Measurements from ENCODE around the gene OLFM1.
"Not testable (repeated sequence)": the region's sequence is repeated elsewhere in the genome, so short reads cannot be mapped to it uniquely, and the experiment has no call there.

OLFM1 gene

DNA sequence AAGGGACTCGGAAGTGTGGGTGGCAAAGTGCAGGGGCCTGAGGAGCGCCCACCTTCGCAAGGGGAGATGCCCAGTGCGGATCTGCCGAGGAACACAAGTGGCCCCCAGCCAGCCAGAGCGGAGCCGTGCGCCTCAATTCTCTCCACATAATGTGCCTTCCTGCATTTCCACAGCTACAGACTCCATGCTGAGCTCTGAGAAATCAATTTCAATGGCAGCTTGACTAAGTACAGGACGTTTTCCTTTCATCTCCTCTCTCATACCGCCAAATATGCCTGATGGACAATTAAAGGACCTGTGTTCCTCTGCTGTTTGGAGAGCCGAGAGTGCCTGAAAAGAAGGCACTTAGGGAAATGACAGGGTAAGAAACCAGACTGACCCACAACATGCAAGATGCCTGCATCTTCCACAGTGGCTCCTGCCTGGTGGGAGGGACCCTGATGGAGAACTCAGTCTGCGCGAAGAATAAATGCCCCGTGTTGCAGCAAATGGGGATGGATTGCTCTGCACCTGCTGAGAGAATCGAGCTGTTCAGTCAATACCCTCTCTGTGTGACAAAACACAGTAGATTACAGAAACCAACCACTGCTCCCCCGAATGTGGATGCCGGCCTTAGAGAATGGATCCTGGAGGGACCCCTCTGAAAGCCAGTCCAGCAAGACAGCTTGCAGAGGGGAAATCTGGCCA lies 38.6 kb upstream of the OLFM1 start:
- H3K27ac Mint-ChIP-seq = no peak overlapping the region
- no peak overlapping the region for H3K4me3 Mint-ChIP-seq
- ATAC-seq (replicated peaks) (no peak), DNase-seq (no peak)
- H3K36me3 Mint-ChIP-seq (ENCODE audit: insufficient read depth) = no peaks in the 10 kb centered on the region
- no peaks in the 10 kb centered on the region for H3K4me1 Mint-ChIP-seq (ENCODE audit: low read depth in 2 of 2)
- H3K27me3 Mint-ChIP-seq = peaks cover 58 to 82% of the 10 kb centered on the region in 2 donors
- H3K9me3 Mint-ChIP-seq = no peaks in the 10 kb centered on the region

DNA sequence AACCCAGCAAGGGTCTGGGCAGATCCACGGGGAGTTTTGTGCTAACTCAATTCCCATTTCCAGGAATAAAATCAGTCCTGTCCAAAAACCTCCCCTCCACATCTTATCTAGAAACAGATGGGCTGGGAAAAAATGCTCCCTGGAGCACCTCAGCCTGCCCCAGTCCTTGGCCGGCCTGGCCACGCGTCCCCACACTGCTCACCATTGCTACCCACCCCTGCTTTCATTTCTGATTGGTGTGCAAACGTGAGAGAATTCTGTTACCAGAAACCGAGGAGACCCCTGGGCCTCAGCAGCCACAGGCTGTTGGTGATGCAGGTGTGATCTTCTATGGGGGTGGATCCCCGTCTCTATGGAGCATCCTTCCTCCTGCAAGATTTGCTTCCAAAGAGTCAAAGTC lies 38.0 kb upstream of the OLFM1 start:
- H3K9me3 Mint-ChIP-seq = no peaks in the 10 kb centered on the region
- no peaks in the 10 kb centered on the region for H3K4me1 Mint-ChIP-seq (ENCODE audit: low read depth in 2 of 2)
- H3K27me3 Mint-ChIP-seq = peaks cover 60 to 82% of the 10 kb centered on the region in 2 donors
- H3K36me3 Mint-ChIP-seq (ENCODE audit: insufficient read depth) = no peaks in the 10 kb centered on the region
- no peak for ATAC-seq (replicated peaks)
- no peak for DNase-seq
- H3K4me3 Mint-ChIP-seq = no peak overlapping the region
- H3K27ac Mint-ChIP-seq = no peak overlapping the region

DNA sequence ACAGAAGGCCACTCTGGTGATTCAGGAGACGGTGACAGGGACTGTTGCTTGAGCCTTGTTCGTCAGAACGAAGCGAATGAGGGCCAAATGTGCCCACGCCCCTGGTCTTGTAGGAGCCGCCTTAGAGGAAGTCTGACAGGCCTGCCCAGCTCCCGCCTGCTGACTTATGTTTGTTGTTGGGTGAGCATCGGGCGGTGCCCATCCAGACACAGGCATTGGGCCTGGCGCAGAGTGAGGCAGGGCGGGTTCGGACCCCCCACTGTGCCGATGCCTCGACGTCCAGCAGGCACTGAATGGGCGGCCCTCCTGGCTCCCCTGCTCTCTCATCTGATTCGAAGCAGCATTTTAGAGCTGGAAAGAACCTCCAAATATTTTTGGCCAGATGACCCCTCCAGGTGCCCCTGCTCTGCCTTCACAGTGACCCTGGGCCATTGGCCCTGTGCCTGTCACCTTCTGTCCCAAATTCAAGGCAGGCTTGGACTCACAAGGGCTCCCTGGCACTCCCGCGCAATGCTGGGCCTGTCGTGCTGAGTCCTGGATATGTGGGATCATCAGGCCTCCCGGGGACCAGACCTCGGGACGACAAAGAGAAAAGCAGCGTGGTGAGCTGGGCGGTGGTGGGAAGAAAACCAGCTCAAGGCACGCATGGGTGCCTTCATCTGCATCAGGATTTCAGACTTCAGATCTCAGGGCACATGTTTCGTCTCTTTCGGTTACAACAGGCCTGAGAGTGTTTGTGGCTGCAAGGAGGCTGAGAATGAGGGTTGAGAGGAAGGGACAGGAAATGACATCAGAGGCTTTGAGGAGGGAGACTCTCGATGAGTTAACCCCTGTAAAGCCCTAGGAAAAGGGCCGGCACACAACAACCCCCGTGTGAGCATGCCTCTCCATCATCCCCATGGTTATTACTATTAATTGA lies 37.1 kb upstream of the OLFM1 start:
- DNase-seq = no peak
- H3K27me3 Mint-ChIP-seq = peaks cover 59 to 82% of the 10 kb centered on the region in 2 donors
- ATAC-seq (replicated peaks) = no peak
- no peak overlapping the region for H3K27ac Mint-ChIP-seq
- H3K4me3 Mint-ChIP-seq = no peak overlapping the region
- H3K4me1 Mint-ChIP-seq (ENCODE audit: low read depth in 2 of 2) = no peaks in the 10 kb centered on the region
- no peaks in the 10 kb centered on the region for H3K36me3 Mint-ChIP-seq (ENCODE audit: insufficient read depth)
- no peaks in the 10 kb centered on the region for H3K9me3 Mint-ChIP-seq

DNA sequence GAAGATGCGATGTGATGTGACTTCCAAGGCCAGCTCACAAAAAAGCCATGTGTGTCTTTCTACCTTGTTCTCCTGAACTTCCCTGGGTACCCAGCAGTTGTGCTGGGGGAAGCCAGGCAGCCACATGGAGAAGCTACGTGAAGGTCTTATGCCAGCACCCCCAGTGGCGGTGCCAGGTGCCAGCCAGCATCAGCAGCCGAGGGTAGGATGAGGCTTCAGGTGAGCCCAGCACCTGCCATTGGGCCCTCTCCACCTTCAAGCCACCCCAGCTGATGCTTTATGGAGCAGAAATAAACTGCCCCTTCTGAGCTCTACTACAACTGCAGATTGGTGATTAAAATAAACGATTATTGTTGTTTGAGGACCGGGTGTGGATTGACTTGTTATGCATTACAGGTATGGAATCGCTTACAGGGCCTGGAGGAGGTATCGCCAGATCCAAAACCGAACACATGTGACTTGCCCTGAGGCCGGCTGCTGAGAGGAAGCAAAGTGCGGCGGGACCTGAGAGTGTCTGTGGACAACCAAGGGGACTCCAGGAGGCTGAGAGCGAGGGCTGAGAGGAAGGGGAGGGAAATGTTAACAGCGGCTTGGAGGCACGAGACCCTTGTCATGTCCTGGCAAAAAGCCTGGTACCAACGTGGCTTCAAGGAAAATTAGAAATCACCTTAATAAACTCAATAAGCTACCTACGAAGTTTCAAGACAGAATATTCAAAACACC lies 36.0 kb upstream of the OLFM1 start:
- Mint-ChIP-seq H3K9me3 (no peaks in the 10 kb centered on the region), H3K27ac (no peak overlapping the region), H3K4me3 (no peak overlapping the region), H3K4me1 (ENCODE audit: low read depth in 2 of 2) (no peaks in the 10 kb centered on the region), H3K27me3 (peaks cover 58 to 86% of the 10 kb centered on the region in 2 donors), H3K36me3 (ENCODE audit: insufficient read depth) (no peaks in the 10 kb centered on the region)
- no peak for ATAC-seq (replicated peaks)
- no peak for DNase-seq

DNA sequence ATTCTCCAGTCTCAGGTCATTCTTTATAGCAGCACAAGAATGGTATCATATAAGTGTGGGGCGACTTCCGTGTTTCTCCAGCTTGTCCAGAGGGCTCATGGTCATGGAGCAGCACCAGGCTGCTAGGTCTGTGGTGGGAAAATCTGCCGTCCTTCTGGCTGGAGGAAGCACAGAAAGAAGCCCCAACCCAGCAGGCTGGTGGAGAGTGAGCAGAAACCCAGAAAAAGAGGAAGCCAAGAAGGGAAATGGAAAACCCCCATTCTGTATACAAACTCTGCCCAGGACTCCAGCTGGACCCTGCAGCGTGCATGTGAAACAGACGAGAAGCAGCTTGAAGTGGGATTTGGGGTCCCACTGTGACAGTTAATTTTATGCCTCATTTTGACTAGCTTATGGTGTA lies 34.3 kb upstream of the OLFM1 start:
- H3K27ac Mint-ChIP-seq = no peak overlapping the region
- DNase-seq (no peak), ATAC-seq (replicated peaks) (no peak)
- no peaks in the 10 kb centered on the region for H3K9me3 Mint-ChIP-seq
- H3K36me3 Mint-ChIP-seq (ENCODE audit: insufficient read depth) = no peaks in the 10 kb centered on the region
- H3K4me1 Mint-ChIP-seq (ENCODE audit: low read depth in 2 of 2) = no peaks in the 10 kb centered on the region
- no peak overlapping the region for H3K4me3 Mint-ChIP-seq
- peaks cover 54 to 85% of the 10 kb centered on the region in 2 donors for H3K27me3 Mint-ChIP-seq

DNA sequence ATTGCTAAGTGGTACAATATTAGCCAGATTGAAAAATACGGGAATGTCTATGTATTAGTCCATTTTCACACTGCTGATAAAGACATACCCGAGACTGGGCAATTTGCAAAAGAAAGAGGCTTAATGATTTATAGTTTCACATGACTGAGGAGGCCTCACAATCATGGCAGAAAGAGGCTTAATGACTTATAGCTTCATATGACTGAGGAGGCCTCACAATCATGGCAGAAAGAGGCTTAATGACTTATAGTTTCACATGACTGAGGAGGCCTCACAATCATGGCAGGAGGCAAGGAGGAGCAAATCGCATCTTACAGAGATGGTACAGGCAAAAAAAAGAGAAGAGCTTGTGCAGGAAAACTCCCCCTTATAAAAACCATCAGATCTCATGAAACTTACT lies 32.3 kb upstream of the OLFM1 start:
- Mint-ChIP-seq H3K27me3 (peaks cover 44 to 68% of the 10 kb centered on the region in 2 donors), H3K36me3 (ENCODE audit: insufficient read depth) (no peaks in the 10 kb centered on the region), H3K4me3 (no peak overlapping the region), H3K4me1 (ENCODE audit: low read depth in 2 of 2) (no peaks in the 10 kb centered on the region), H3K27ac (no peak overlapping the region), H3K9me3 (no peaks in the 10 kb centered on the region)
- ATAC-seq (replicated peaks) = no peak
- no peak for DNase-seq

DNA sequence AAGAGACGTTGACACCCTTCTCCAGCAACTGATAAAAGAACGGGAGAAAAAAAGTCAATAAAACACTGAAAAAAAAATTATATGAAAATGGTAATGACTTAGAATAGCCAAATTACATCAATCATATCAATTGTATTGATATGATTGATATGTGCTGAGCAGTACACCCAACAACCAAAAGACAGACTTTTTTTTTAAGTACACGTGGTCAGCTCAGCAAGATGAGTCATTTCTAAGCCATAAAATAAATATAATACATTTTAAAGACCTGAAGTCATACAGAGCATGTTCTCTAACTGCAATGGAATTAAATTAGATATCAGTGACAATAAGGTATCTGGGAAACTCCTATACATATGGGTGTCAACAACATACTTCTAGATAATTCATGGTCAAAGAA lies 30.9 kb upstream of the OLFM1 start:
- Mint-ChIP-seq H3K36me3 (ENCODE audit: insufficient read depth) (no peaks in the 10 kb centered on the region), H3K4me3 (no peak overlapping the region), H3K27me3 (peaks cover 40 to 68% of the 10 kb centered on the region in 2 donors), H3K9me3 (no peaks in the 10 kb centered on the region), H3K4me1 (ENCODE audit: low read depth in 2 of 2) (no peaks in the 10 kb centered on the region), H3K27ac (no peak overlapping the region)
- DNase-seq (no peak), ATAC-seq (replicated peaks) (no peak)

DNA sequence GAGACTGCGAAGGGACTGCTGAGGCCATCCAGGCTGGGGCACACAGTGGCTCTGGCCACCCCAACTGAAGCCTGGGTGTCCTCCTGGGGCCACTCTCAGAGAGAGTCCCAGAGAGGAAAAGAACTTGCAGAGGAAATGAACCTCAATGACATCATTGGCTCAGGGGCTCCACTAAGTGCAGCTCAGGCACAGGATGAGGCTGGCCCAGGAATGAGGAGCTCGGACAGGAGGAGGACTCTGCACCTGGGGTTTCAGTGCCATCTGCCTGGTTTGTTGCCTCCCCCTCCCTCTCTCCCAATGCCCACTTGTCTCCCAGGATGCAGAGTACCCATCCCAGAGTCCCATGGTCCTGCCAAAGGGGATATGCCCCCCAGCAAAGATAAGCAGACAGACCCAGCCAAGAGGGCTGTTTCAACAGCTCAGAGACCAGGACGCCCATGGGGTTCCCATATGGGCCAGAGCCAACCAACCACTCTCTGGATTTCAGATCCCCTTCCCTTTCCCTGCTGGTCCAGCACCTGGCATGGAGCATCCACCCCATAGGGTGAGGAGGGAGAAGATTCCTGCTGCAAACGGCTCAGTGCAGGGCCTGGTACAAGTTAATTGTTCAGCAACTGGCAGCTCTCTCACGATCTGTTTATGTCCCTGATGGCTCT lies 26.9 kb upstream of the OLFM1 start:
- Mint-ChIP-seq H3K4me3 (no peak overlapping the region), H3K27me3 (peaks cover 7 to 67% of the 10 kb centered on the region in 2 donors), H3K4me1 (ENCODE audit: low read depth in 2 of 2) (no peaks in the 10 kb centered on the region), H3K36me3 (ENCODE audit: insufficient read depth) (no peaks in the 10 kb centered on the region), H3K27ac (no peak overlapping the region), H3K9me3 (peaks cover 0 to 7% of the 10 kb centered on the region in 2 donors)
- ATAC-seq (replicated peaks) (no peak), DNase-seq (no peak)

DNA sequence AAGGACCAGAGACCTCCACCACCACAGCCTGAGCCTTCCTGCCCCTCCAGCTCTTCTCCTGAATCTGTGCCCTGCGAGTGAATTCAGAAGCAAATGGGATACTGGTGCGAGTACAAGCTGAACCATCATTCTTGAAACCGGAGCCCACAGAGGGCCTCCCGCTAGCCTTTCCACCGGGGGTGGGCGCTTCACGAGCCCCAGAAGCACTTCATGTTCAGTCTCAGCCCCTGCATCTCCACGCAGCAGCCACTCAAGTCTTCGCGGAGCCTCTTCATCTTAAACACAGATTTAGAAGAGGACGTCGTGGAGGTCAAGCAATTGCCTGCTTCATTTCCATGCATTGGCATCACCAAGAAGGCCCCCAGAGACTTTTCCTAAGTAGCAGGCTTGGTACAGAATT lies 26.0 kb upstream of the OLFM1 start:
- Mint-ChIP-seq H3K27me3 (peaks cover 9 to 67% of the 10 kb centered on the region in 2 donors), H3K4me1 (ENCODE audit: low read depth in 2 of 2) (no peaks in the 10 kb centered on the region), H3K27ac (no peak overlapping the region), H3K9me3 (peaks cover 0 to 7% of the 10 kb centered on the region in 2 donors), H3K36me3 (ENCODE audit: insufficient read depth) (no peaks in the 10 kb centered on the region), H3K4me3 (no peak overlapping the region)
- DNase-seq (no peak), ATAC-seq (replicated peaks) (no peak)

DNA sequence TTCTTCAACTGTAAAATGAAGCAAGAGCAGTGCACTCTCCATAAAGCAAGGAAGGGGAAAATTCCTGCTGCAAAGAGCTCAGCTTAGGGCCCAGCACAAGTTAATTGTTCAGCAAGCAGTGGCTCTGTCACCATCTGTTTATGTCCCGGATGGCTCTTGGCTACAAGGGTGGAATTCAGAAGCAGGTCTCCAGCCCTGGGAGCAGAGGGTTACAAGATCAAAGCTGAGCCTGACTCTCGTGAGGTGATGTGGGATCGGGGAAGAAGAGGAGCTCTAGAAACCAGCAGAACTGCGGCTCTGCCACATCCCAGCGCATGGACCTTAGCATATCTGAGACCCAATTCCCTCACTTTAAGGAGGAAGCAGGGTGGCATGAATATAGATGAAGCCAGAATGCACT lies 25.2 kb upstream of the OLFM1 start:
- no peaks in the 10 kb centered on the region for H3K36me3 Mint-ChIP-seq (ENCODE audit: insufficient read depth)
- ATAC-seq (replicated peaks) (no peak), DNase-seq (no peak)
- no peaks in the 10 kb centered on the region for H3K4me1 Mint-ChIP-seq (ENCODE audit: low read depth in 2 of 2)
- H3K27ac Mint-ChIP-seq = no peak overlapping the region
- H3K4me3 Mint-ChIP-seq = no peak overlapping the region
- peaks cover 0 to 7% of the 10 kb centered on the region in 2 donors for H3K9me3 Mint-ChIP-seq
- peaks cover 8 to 65% of the 10 kb centered on the region in 2 donors for H3K27me3 Mint-ChIP-seq

DNA sequence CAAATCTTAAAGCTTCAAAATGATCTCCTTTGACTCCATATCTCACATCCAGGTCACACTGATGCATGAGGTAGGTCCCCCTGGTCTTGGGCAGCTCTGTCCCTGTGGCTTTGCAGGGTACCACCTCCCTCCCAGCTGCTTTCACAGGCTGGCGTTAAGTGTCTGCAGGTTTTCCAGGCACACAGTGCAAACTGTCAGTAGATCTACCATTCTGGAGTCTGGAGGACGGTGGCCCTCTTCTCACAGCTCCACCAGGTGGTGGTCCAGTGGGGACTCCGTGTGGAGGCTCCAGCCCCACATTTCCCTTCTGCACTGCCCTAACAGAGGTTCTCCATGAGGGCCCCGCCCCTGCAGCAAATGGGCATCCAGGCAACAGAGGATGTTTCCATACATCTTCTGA lies 24.0 kb upstream of the OLFM1 start:
- peaks cover 15 to 77% of the 10 kb centered on the region in 2 donors for H3K27me3 Mint-ChIP-seq
- DNase-seq; H3K4me1 Mint-ChIP-seq (ENCODE audit: low read depth in 2 of 2); H3K27ac Mint-ChIP-seq; ATAC-seq (replicated peaks); H3K36me3 Mint-ChIP-seq (ENCODE audit: insufficient read depth); H3K4me3 Mint-ChIP-seq; H3K9me3 Mint-ChIP-seq: not testable (repeated sequence)

DNA sequence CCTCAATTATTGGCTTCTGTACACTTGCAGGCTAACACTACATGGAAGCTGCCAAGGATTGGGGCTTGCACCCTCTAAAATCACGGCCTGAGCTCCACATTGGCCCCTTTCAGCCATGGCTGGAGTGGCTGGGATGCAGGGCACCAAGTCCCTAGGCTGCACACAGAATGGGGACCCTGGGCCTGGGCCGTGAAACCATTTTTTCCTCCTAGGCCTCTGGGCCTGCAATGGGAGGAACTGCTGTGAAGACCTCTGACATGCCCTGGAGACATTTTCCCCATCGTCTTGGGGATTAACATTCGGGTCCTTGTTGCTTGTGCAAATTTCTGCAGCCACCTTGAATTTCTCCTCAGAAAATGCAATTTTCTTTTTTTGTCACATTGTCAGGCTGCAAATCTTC lies 23.6 kb upstream of the OLFM1 start:
- DNase-seq; H3K4me1 Mint-ChIP-seq (ENCODE audit: low read depth in 2 of 2); H3K9me3 Mint-ChIP-seq; ATAC-seq (replicated peaks); H3K36me3 Mint-ChIP-seq (ENCODE audit: insufficient read depth); H3K27ac Mint-ChIP-seq; H3K4me3 Mint-ChIP-seq: not testable (repeated sequence)
- H3K27me3 Mint-ChIP-seq = peaks cover 20 to 81% of the 10 kb centered on the region in 2 donors

DNA sequence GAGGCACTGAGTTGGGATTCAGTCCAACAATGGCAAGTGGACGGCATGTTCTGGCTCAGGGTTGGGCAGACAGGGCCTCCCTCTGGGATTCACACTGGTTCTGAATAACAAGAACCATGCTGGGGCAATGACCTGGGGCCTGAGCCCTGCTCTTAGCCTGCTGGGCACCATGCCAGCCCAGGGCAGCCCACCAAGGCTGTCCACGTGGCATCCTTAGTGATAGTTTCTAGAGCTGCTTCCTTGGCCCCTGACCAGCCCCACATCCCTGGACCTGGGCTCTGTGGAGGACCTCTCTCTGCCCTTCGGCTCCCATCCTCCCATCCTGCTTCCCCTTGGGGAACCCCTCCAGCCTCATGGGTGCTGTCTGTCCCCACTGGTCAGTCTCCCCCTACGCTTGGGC lies 22.3 kb upstream of the OLFM1 start:
- ATAC-seq (replicated peaks) = no peak
- H3K27ac Mint-ChIP-seq = no peak overlapping the region
- peaks cover 0 to 2% of the 10 kb centered on the region in 2 donors for H3K4me1 Mint-ChIP-seq (ENCODE audit: low read depth in 2 of 2)
- no peaks in the 10 kb centered on the region for H3K36me3 Mint-ChIP-seq (ENCODE audit: insufficient read depth)
- DNase-seq = no peak
- no peak overlapping the region for H3K4me3 Mint-ChIP-seq
- peaks cover 0 to 7% of the 10 kb centered on the region in 2 donors for H3K9me3 Mint-ChIP-seq
- peaks cover 23 to 90% of the 10 kb centered on the region in 2 donors for H3K27me3 Mint-ChIP-seq

All from effector memory CD8-positive, alpha-beta T cell (primary cell).